Hepatocyte (in vitro differentiated cells): Measurements from ENCODE around the gene NPAS2.
A peak's percentile ranks its signal among the peaks of the same experiment; 100 is the strongest.

Experiments
- CTCF ChIP-seq: fragments of 200-600 bp; sonication (generic); IDR thresholded peaks from 2 replicates; pipeline ENCODE4 v1.5.1; 2016; ENCODE audit warnings: antibody characterized with exemption, mild to moderate bottlenecking; ENCODE audit not compliant: poor library complexity
- EZH2 ChIP-seq: fragments of 200-600 bp; sonication (generic); IDR thresholded peaks from 2 replicates; pipeline ENCODE4 v1.6.1; 2016; ENCODE audit warnings: antibody characterized with exemption, mild to moderate bottlenecking, borderline replicate concordance
- EZH2phosphoT487 ChIP-seq: fragments of 200-600 bp; sonication (generic); IDR thresholded peaks from one replicate; pipeline ENCODE4 v1.6.1; 2018; ENCODE audit warnings: antibody characterized with exemption, mild to moderate bottlenecking, low read depth, moderate library complexity; ENCODE audit not compliant: unreplicated experiment, severe bottlenecking

GRCh38 chr2:100818606-100819369 lies 1.2 kb upstream of the NPAS2 start:
- no peak for TF ChIP-seq EZH2
- peak; percentile 43 for TF ChIP-seq CTCF
- no peak for TF ChIP-seq EZH2phosphoT487
